Transverse colon (tissue), 4 donors: Measurements from ENCODE around the gene PCDHGA8. TPM values are rescaled to one million over a fixed set of nuclear protein-coding genes. Genes with fewer than 3 reads are reported as not detected.
"Not testable (repeated sequence)": the region's sequence is repeated elsewhere in the genome, so short reads cannot be mapped to it uniquely, and the experiment has no call there.

ENCODE experiments used
- DNase-seq: peaks from one replicate; pipeline ENCODE4 v3.0.0-alpha.2; 2019
- H3K27ac ChIP-seq, 4 donors: fragments of 200-600 bp; sonication (generic); 2 replicates each; pipeline ENCODE4 v1.5.1; 2016 to 2018; ENCODE audit warnings: inconsistent platforms in 4 of 4
- H3K27me3 ChIP-seq: fragments of 200-600 bp; sonication (generic); 2 replicates; pipeline ENCODE4 v1.5.1; 2017; ENCODE audit warnings: inconsistent platforms
- H3K36me3 ChIP-seq, 4 donors: fragments of 200-600 bp; sonication (generic); 2 replicates each; pipeline ENCODE4 v1.5.1; 2017 to 2019; ENCODE audit warnings: inconsistent platforms in 4 of 4
- H3K4me1 ChIP-seq, 4 donors: fragments of 200-600 bp; sonication (generic); 2 replicates each; pipeline ENCODE4 v1.5.1; 2017 to 2020; ENCODE audit warnings: inconsistent platforms in 4 of 4
- H3K4me3 ChIP-seq, 4 donors: fragments of 200-600 bp; sonication (generic); 1 replicate in 1 of 4; 2 replicates in 3 of 4; pipeline versions ENCODE4 v1.5.1 to v1.6.1; 2017 to 2019; ENCODE audit warnings: inconsistent platforms in 4 of 4
- H3K9me3 ChIP-seq, 2 donors: fragments of 200-600 bp; sonication (generic); 2 replicates each; pipeline ENCODE4 v1.5.1; 2017 to 2019; ENCODE audit warnings: inconsistent platforms in 2 of 2
- CTCF ChIP-seq, 5 experiments: fragments of 200-600 bp in 3 of 5; fragments of 450-650 bp in 2 of 5; sonication (generic) in 3 of 5; IDR thresholded peaks; 1 replicate in 2 of 5; 2 replicates in 3 of 5; pipeline ENCODE4 v1.5.1; 2016 to 2017; ENCODE audit warnings: antibody characterized with exemption in 5 of 5, inconsistent platforms in 3 of 5, mild to moderate bottlenecking in 2 of 5, moderate library complexity in 1 of 5
- EP300 ChIP-seq: sonication (generic); formaldehyde crosslinking; IDR thresholded peaks from one replicate; pipeline ENCODE4 v1.6.1; 2017; ENCODE audit warnings: antibody characterized with exemption, low read depth
- POLR2A ChIP-seq: fragments of 450-650 bp; IDR thresholded peaks from one replicate; pipeline ENCODE4 v1.6.1; 2016; ENCODE audit warnings: antibody characterized with exemption, mild to moderate bottlenecking, moderate library complexity
- POLR2AphosphoS5 ChIP-seq, 3 donors: sonication (generic); formaldehyde crosslinking; IDR thresholded peaks; one replicate each; pipeline ENCODE4 v1.6.1; 2016; ENCODE audit warnings: antibody characterized with exemption in 3 of 3
- WGBS, 2 donors: methylation state at CpG; one replicate each; pipeline ENCODE4 v1.1.5; 2018; ENCODE audit warnings: low coverage in 1 of 2; 5-methylcytosine and 5-hydroxymethylcytosine counted together
- in situ Hi-C, 4 donors: fragments of 200-750 bp; cut with MboI; loops; one replicate each; pipeline versions ENCODE4 v1.15.0 to v1.15.1; 2017; ENCODE audit warnings: low sequenced_read_pairs in 3 of 4, low pct_ligation_motif_present in 1 of 4, low pct_unique_long_range_greater_than_20kb in 1 of 4
- intact Hi-C: fragments of 100-400 bp; cut with DNase I; formaldehyde crosslinking; loops from one replicate; pipeline ENCODE4 v1.15.1; 2023; ENCODE audit warnings: low total_unique reads
- total RNA-seq, 4 donors: library from RNA; depleted of rRNA; stranded (reverse); fragments of >200 nt; gene quantifications; one replicate each; pipeline ENCODE4 v1.1.0, GENCODE V29; 2016

The PCDHGA8 gene
- total RNA-seq, 4 donors from 2014 or later = 1.5 to 11.5 (median 2.5) TPM

DNA sequence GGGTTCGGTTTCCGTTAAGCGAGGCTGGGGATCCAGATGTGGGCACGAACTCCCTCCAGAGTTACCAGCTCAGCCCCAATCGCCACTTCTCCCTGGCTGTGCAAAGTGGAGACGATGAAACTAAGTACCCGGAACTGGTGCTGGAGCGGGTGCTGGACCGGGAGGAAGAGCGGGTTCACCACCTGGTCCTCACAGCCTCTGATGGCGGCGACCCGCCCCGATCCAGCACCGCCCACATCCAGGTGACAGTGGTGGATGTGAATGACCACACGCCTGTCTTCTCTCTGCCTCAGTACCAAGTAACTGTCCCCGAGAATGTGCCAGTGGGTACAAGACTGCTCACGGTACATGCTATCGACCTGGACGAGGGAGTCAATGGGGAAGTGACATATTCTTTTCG, 9.1 kb upstream of the PCDHGA8 start:
- TF ChIP-seq CTCF (IDR thresholded peaks at IDR 0.05) (no peak), POLR2A (no peak), POLR2AphosphoS5 (IDR thresholded peaks at IDR 0.05) (no peak), EP300 (no peak)
- intact Hi-C loops = no loop called here
- Histone ChIP-seq H3K9me3 (peaks cover 51 to 79% of the 10 kb centered on the region in 2 donors), H3K27me3 (peaks cover 13% of the 10 kb centered on the region), H3K4me1 (no peaks in the 10 kb centered on the region), H3K27ac (no peak overlapping the region), H3K36me3 (no peaks in the 10 kb centered on the region), H3K4me3 (no peak overlapping the region)
- in situ Hi-C loops = loop anchor here in 1 of 4 donors (25.0 kb wide), 1 partner anchor 171 kb away; the partner anchor contains the start of genes PCDHB12, PCDHB13 and PCDHB14
- WGBS, 2 donors = 50 to 67% methylated on average over 8 to 21 of the region's 21 CpGs
- DNase-seq = no peak

- no peak for TF ChIP-seq EP300
- TF ChIP-seq CTCF (IDR thresholded peaks at IDR 0.05) = no peak
- TF ChIP-seq POLR2AphosphoS5 (IDR thresholded peaks at IDR 0.05) = no peak
- TF ChIP-seq POLR2A = no peak
- WGBS, 2 donors = 70 to 76% methylated on average over 2 to 42 of the region's 43 CpGs
- no peak for DNase-seq
Measured at GRCh38 chr5:141384471-141385267, 7.8 kb upstream of the PCDHGA8 start.

GRCh38 chr5:141387557-141388311, 4.7 kb upstream of the PCDHGA8 start, which contains the start of gene PCDHGB4:
Gene PCDHGB4 (plus strand): TSS chr5:141387698. CDS start chr5:141387885, 187 bp downstream.
- intact Hi-C loops, DNase-seq, H3K27me3 ChIP-seq, H3K36me3 ChIP-seq, H3K4me1 ChIP-seq, H3K27ac ChIP-seq: not testable (repeated sequence)
- in situ Hi-C loops = loop anchor here in 1 of 4 donors (25.0 kb wide), 1 partner anchor 175 kb away; the partner anchor contains the start of genes PCDHB12, PCDHB13 and PCDHB14
- Histone ChIP-seq H3K9me3 (peaks cover 74 to 89% of the 10 kb centered on the region in 2 donors), H3K4me3 (peak within 1 kb of the TSS in 1 of 4 donors; percentile 21)
- 43 to 44% methylated on average over 10 to 23 of the region's 40 CpGs for WGBS, 2 donors
- peak in 1 of 5 experiments; percentile 6 for TF ChIP-seq CTCF (IDR thresholded peaks at IDR 0.05)

More at GRCh38 chr5:141384471-141385267, 7.8 kb upstream of the PCDHGA8 start:
- intact Hi-C loops = no loop called here
- peaks cover 13% of the 10 kb centered on the region for H3K27me3 ChIP-seq
- H3K36me3 ChIP-seq = no peaks in the 10 kb centered on the region
- no peak overlapping the region for H3K4me3 ChIP-seq
- H3K9me3 ChIP-seq = peaks cover 64 to 84% of the 10 kb centered on the region in 2 donors
- in situ Hi-C loops = loop anchor here in 1 of 4 donors (25.0 kb wide), 1 partner anchor 172 kb away; the partner anchor contains the start of genes PCDHB12, PCDHB13 and PCDHB14
- no peaks in the 10 kb centered on the region for H3K4me1 ChIP-seq
- H3K27ac ChIP-seq = no peak overlapping the region

- intact Hi-C loops = no loop called here
Measured at GRCh38 chr5:141388661-141389060, 3.8 kb upstream of the PCDHGA8 start.

More at GRCh38 chr5:141388661-141389060, 3.8 kb upstream of the PCDHGA8 start:
- in situ Hi-C loops = loop anchor here in 1 of 4 donors (25.0 kb wide), 1 partner anchor 176 kb away; the partner anchor contains the start of genes PCDHB12, PCDHB13 and PCDHB14
- Histone ChIP-seq H3K27me3 (peaks cover 8% of the 10 kb centered on the region), H3K27ac (no peak overlapping the region), H3K36me3 (no peaks in the 10 kb centered on the region), H3K4me1 (no peaks in the 10 kb centered on the region), H3K9me3 (peaks cover 76 to 89% of the 10 kb centered on the region in 2 donors), H3K4me3 (no peak overlapping the region)
- 66 to 71% methylated on average over 6 to 10 of the region's 10 CpGs for WGBS, 2 donors
- no peak for TF ChIP-seq CTCF (IDR thresholded peaks at IDR 0.05)
- TF ChIP-seq POLR2AphosphoS5 (IDR thresholded peaks at IDR 0.05) = no peak
- TF ChIP-seq EP300 = no peak
- no peak for TF ChIP-seq POLR2A
- no peak for DNase-seq
